ENCODE measurements around the gene SPINT3.

DNA sequence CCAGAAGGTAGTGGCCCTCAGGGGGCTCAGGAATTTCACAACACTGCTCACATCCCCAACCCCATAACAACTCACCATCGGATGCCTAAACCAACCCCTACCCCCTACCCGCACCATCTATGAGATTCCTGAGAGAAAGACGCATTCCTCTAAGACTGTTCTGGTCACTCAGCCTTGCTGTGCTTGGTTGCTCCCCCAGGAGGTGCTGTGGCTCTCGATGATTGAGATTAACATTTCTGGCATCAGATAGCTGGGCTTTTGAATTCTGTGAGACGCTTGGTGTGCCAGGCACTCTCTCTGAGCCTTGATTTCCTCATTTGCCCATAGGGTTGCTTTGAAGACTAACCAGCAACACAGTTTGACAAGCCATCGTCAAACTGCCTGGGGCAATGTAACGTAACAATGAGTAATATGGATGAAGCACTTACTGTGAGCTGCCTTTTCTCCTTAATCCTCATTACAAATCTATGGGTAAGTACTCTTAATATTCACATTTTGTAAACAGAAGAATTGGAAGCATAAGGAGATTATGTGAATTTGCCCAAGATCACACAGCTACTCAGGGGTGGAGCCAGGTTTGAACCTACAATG lies 22.9 kb upstream of the SPINT3 start:
- TF ChIP-seq, protein P1, sequence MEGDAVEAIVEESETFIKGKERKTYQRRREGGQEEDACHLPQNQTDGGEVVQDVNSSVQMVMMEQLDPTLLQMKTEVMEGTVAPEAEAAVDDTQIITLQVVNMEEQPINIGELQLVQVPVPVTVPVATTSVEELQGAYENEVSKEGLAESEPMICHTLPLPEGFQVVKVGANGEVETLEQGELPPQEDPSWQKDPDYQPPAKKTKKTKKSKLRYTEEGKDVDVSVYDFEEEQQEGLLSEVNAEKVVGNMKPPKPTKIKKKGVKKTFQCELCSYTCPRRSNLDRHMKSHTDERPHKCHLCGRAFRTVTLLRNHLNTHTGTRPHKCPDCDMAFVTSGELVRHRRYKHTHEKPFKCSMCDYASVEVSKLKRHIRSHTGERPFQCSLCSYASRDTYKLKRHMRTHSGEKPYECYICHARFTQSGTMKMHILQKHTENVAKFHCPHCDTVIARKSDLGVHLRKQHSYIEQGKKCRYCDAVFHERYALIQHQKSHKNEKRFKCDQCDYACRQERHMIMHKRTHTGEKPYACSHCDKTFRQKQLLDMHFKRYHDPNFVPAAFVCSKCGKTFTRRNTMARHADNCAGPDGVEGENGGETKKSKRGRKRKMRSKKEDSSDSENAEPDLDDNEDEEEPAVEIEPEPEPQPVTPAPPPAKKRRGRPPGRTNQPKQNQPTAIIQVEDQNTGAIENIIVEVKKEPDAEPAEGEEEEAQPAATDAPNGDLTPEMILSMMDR (IDR thresholded peaks at IDR 0.05): no peak
- TF ChIP-seq POLR2A (IDR thresholded peaks at IDR 0.05): no peak
